Mesenchymal stem cell (in vitro differentiated cells and primary cell): Measurements from ENCODE around the gene SARS2.
"Not testable (repeated sequence)": the region's sequence is repeated elsewhere in the genome, so short reads cannot be mapped to it uniquely, and the experiment has no call there.

Experiments
- DNase-seq: peaks from one replicate; pipeline ENCODE4 v3.0.0-alpha.2; 2013
- H2AFZ ChIP-seq: one replicate; pipeline ENCODE4 v1.6.1; 2013; ENCODE audit warnings: low read depth, mild to moderate bottlenecking, control low read depth, inconsistent platforms, low read length, moderate library complexity
- H2AK5ac ChIP-seq: 2 replicates; pipeline ENCODE4 v1.6.1; 2013; ENCODE audit warnings: low read length, moderate library complexity, mild to moderate bottlenecking, inconsistent platforms; ENCODE audit not compliant: severe bottlenecking
- H2BK120ac ChIP-seq: one replicate; pipeline ENCODE4 v1.6.1; 2013; ENCODE audit warnings: low read depth, mild to moderate bottlenecking, inconsistent platforms, low read length, moderate library complexity
- H2BK12ac ChIP-seq, 2 experiments: one replicate each; pipeline ENCODE4 v1.6.1; 2013; ENCODE audit warnings: inconsistent platforms in 2 of 2, low read length in 2 of 2, mild to moderate bottlenecking in 2 of 2, moderate library complexity in 2 of 2, control low read depth in 1 of 2
- H2BK15ac ChIP-seq: one replicate; pipeline ENCODE4 v1.6.1; 2013; ENCODE audit warnings: mild to moderate bottlenecking, low read depth, inconsistent platforms; ENCODE audit not compliant: poor library complexity, severe bottlenecking
- H2BK5ac ChIP-seq: 2 replicates; pipeline ENCODE4 v1.6.1; 2013; ENCODE audit warnings: low read depth, mild to moderate bottlenecking, low read length, control low read depth, inconsistent platforms; ENCODE audit not compliant: poor library complexity, severe bottlenecking
- H3K14ac ChIP-seq, 2 experiments: one replicate each; pipeline ENCODE4 v1.6.1; 2013; ENCODE audit warnings: inconsistent platforms in 2 of 2, low read length in 2 of 2, control low read depth in 1 of 2, mild to moderate bottlenecking in 1 of 2, moderate library complexity in 1 of 2
- H3K18ac ChIP-seq, 2 experiments: one replicate each; pipeline ENCODE4 v1.6.1; 2013; ENCODE audit warnings: inconsistent platforms in 2 of 2, low read length in 2 of 2, control low read depth in 1 of 2, low read depth in 1 of 2, mild to moderate bottlenecking in 1 of 2
- H3K23ac ChIP-seq, 2 experiments: one replicate each; pipeline ENCODE4 v1.6.1; 2013; ENCODE audit warnings: inconsistent platforms in 2 of 2, low read length in 2 of 2, mild to moderate bottlenecking in 2 of 2, moderate library complexity in 2 of 2, control low read depth in 1 of 2
- H3K27ac ChIP-seq: 2 replicates; pipeline ENCODE4 v1.5.1; 2013; ENCODE audit warnings: mild to moderate bottlenecking, moderate library complexity, low read length, control low read depth, inconsistent platforms; ENCODE audit not compliant: poor library complexity, severe bottlenecking
- H3K27me3 ChIP-seq, 2 experiments: 2 replicates each; pipeline versions ENCODE4 v1.6.1 to v1.7.0; 2013; ENCODE audit warnings: low read length in 2 of 2, mild to moderate bottlenecking in 2 of 2, moderate library complexity in 2 of 2, control low read depth in 1 of 2, inconsistent platforms in 1 of 2; ENCODE audit not compliant: control insufficient read depth in 1 of 2, insufficient read depth in 1 of 2
- H3K36me3 ChIP-seq, 2 experiments: 2 replicates each; pipeline versions ENCODE4 v1.6.1 to v1.7.0; 2013; ENCODE audit warnings: low read length in 2 of 2, control low read depth in 1 of 2, inconsistent platforms in 1 of 2, low read depth in 1 of 2, mild to moderate bottlenecking in 1 of 2; ENCODE audit not compliant: insufficient read depth in 2 of 2, control insufficient read depth in 1 of 2
- H3K4ac ChIP-seq, 2 experiments: one replicate each; pipeline ENCODE4 v1.6.1; 2013; ENCODE audit warnings: inconsistent platforms in 2 of 2, low read length in 2 of 2, mild to moderate bottlenecking in 2 of 2, moderate library complexity in 2 of 2, control low read depth in 1 of 2, low read depth in 1 of 2
- H3K4me1 ChIP-seq: 2 replicates; pipeline ENCODE4 v1.6.1; 2013; ENCODE audit warnings: low read depth, low read length, control low read depth; ENCODE audit not compliant: control insufficient read depth, insufficient read depth
- H3K4me2 ChIP-seq: 2 replicates; pipeline ENCODE4 v1.6.1; 2013; ENCODE audit warnings: low read length, mild to moderate bottlenecking, inconsistent platforms; ENCODE audit not compliant: poor library complexity, severe bottlenecking
- H3K4me3 ChIP-seq, 2 experiments: 2 replicates each; pipeline versions ENCODE4 v1.5.1 to v1.7.0; 2013; ENCODE audit warnings: low read length in 2 of 2, mild to moderate bottlenecking in 2 of 2, control low read depth in 1 of 2, low read depth in 1 of 2; ENCODE audit not compliant: insufficient read depth in 1 of 2
- H3K79me1 ChIP-seq: replicated peaks from 2 replicates; pipeline ENCODE4 v1.6.1; 2013; ENCODE audit warnings: mild to moderate bottlenecking, control low read depth, low read length, inconsistent platforms; ENCODE audit not compliant: poor library complexity, severe bottlenecking
- H3K9ac ChIP-seq: 2 replicates; pipeline ENCODE4 v1.7.0; 2013; ENCODE audit warnings: mild to moderate bottlenecking, low read length, moderate library complexity
- H3K9me3 ChIP-seq: 2 replicates; pipeline ENCODE4 v1.7.0; 2013; ENCODE audit warnings: mild to moderate bottlenecking, low read length; ENCODE audit not compliant: control insufficient read depth
- H4K8ac ChIP-seq: one replicate; pipeline ENCODE4 v1.6.1; 2013; ENCODE audit warnings: inconsistent platforms, mild to moderate bottlenecking, low read length, moderate library complexity
- H4K91ac ChIP-seq: one replicate; pipeline ENCODE4 v1.6.1; 2013; ENCODE audit warnings: mild to moderate bottlenecking, low read length, inconsistent platforms
- WGBS: methylation state at CpG from one replicate; pipeline ENCODE4 v1.1.7; 2013; ENCODE audit warnings: mixed read lengths; 5-methylcytosine and 5-hydroxymethylcytosine counted together

Gene SARS2

DNA sequence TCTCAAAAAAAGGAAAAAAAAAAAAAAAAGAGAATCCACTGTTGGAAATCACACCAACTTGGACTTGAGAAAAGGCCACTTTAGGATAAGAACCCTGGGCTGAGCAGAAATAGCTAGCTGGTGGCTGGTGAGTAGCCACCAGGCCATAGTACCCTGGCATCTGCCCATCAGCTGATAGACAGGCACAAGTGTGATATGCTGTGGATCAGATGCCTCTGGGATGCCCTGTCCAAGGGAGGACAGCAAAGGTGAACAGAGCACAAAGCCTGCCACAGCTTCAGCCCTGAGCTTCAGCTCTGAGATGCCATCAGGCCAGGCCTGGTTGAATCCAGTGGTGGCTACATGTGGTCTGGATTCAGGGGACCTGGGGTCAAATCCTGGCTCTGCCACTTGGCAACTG is 39.9 kb downstream of the SARS2 start:
- H3K4me2 ChIP-seq, result no peak overlapping the region
- H2AFZ ChIP-seq, result no peak overlapping the region
- no peak overlapping the region for H3K9ac ChIP-seq
- no peak overlapping the region for H2BK120ac ChIP-seq
- H3K14ac ChIP-seq, result no peak overlapping the region
- no peak overlapping the region for H3K23ac ChIP-seq
- H3K27ac ChIP-seq, result no peak overlapping the region
- H3K4me1 ChIP-seq, result peaks cover 2% of the 10 kb centered on the region
- H3K79me1 ChIP-seq, result peaks cover 12% of the 10 kb centered on the region
- no peak overlapping the region for H3K4ac ChIP-seq
- no peak overlapping the region for H4K91ac ChIP-seq
- H4K8ac ChIP-seq, result no peak overlapping the region
- no peaks in the 10 kb centered on the region for H3K27me3 ChIP-seq
- H2BK12ac ChIP-seq, result no peak overlapping the region
- H2BK15ac ChIP-seq, result no peak overlapping the region
- no peak overlapping the region for H3K18ac ChIP-seq
- no peaks in the 10 kb centered on the region for H3K9me3 ChIP-seq
- DNase-seq, result no peak
- no peak overlapping the region for H2BK5ac ChIP-seq
- H3K4me3 ChIP-seq, result no peak overlapping the region
- H2AK5ac ChIP-seq, result no peak overlapping the region
- H3K36me3 ChIP-seq, result peaks cover 41 to 57% of the 10 kb centered on the region in 2 experiments

GRCh38 chr19:38889803-38890202 is 40.8 kb downstream of the SARS2 start:
- DNase-seq, result no peak
- H2BK12ac ChIP-seq, result no peak overlapping the region
- no peaks in the 10 kb centered on the region for H3K27me3 ChIP-seq
- H3K4me3 ChIP-seq, result no peak overlapping the region
- H3K18ac ChIP-seq, result no peak overlapping the region
- no peaks in the 10 kb centered on the region for H3K9me3 ChIP-seq
- H3K4me1 ChIP-seq, result peaks cover 2% of the 10 kb centered on the region
- H3K27ac ChIP-seq, result no peak overlapping the region
- H3K4ac ChIP-seq, result no peak overlapping the region
- no peak overlapping the region for H2AFZ ChIP-seq
- H3K14ac ChIP-seq, result no peak overlapping the region
- WGBS, result 86% methylated on average over 3 of the region's 8 CpGs
- no peak overlapping the region for H2BK15ac ChIP-seq
- H2AK5ac ChIP-seq, result no peak overlapping the region
- H2BK120ac ChIP-seq, result no peak overlapping the region
- H3K9ac ChIP-seq, result no peak overlapping the region
- no peak overlapping the region for H4K8ac ChIP-seq
- no peak overlapping the region for H2BK5ac ChIP-seq
- no peak overlapping the region for H3K4me2 ChIP-seq
- H3K23ac ChIP-seq, result no peak overlapping the region
- H3K79me1 ChIP-seq, result peaks cover 5% of the 10 kb centered on the region
- peaks cover 41 to 53% of the 10 kb centered on the region in 2 experiments for H3K36me3 ChIP-seq
- no peak overlapping the region for H4K91ac ChIP-seq

DNA sequence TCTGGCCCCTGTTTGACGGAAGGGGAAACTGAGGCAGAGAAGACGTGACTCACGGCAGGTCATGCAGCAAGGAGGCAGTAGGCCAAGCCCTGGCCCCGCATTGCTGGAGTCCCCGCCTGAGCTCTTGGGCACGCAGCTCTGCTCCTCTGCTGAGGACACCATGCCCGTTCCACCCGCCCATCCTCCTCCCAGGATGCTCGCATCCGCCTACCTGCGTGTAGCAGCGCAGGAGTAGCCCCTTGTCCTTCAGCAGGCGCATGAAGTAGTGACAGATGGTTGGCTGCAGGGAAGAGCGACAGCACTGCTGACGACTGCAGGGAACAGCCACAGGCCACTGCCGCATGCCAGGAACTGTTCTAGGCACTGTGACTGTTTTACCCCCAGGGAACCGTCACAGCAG is 41.7 kb downstream of the SARS2 start:
- Histone ChIP-seq H3K4me1 (peaks cover 2% of the 10 kb centered on the region), H3K4me2 (no peak overlapping the region), H3K18ac (no peak overlapping the region), H2BK15ac (no peak overlapping the region), H4K91ac (no peak overlapping the region), H3K4me3 (no peak overlapping the region), H2AK5ac (no peak overlapping the region), H2BK12ac (no peak overlapping the region), H4K8ac (no peak overlapping the region), H2BK5ac (no peak overlapping the region), H3K9me3 (no peaks in the 10 kb centered on the region), H2AFZ (no peak overlapping the region), H3K79me1 (peaks cover 1% of the 10 kb centered on the region), H3K4ac (no peak overlapping the region), H3K14ac (no peak overlapping the region), H3K36me3 (peaks cover 41 to 44% of the 10 kb centered on the region in 2 experiments), H3K23ac (no peak overlapping the region), H3K9ac (no peak overlapping the region), H2BK120ac (no peak overlapping the region), H3K27ac (no peak overlapping the region), H3K27me3 (no peaks in the 10 kb centered on the region)
- no peak for DNase-seq
- WGBS, result 97% methylated on average over 17 of the region's 17 CpGs

GRCh38 chr19:38884691-38885090 is 45.9 kb downstream of the SARS2 start:
- not testable (repeated sequence) for H3K23ac ChIP-seq, H3K27me3 ChIP-seq, H3K4me2 ChIP-seq, H2BK12ac ChIP-seq, H4K91ac ChIP-seq, H3K4ac ChIP-seq, H3K79me1 ChIP-seq, H2BK15ac ChIP-seq, H2AFZ ChIP-seq, H3K9me3 ChIP-seq, H3K9ac ChIP-seq, H3K4me1 ChIP-seq, H3K14ac ChIP-seq, H2AK5ac ChIP-seq, H4K8ac ChIP-seq, H3K18ac ChIP-seq, H3K4me3 ChIP-seq, DNase-seq, H3K27ac ChIP-seq, H2BK5ac ChIP-seq, H2BK120ac ChIP-seq
- 95% methylated on average over 3 of the region's 3 CpGs for WGBS
- peaks cover 44 to 48% of the 10 kb centered on the region in 2 experiments for H3K36me3 ChIP-seq
